ENCODE results near the gene GLT1D1.
"Not testable (repeated sequence)": the region's sequence is repeated elsewhere in the genome, so short reads cannot be mapped to it uniquely, and the experiment has no call there.

The GLT1D1 gene

DNA sequence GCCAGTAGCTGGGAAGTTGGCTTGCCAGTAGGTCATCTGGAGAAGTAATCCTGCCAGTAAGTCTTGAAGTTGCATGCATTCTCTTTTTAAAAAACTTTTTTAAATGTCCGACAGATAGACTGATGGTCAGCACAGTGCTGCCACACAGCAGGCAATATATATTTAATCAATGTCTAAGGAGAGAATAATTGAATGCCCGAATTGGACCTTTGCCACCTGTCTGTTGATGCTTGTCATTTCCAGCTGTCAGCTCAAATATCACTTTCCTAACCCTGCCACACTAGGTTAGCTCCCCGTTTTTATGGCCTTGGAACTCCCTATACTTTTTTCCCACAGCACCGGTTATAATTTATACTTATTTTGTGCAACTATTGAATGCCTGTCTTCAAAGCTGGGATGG lies 27.4 kb upstream of the GLT1D1 start:
- H3K27me3 ChIP-seq (ENCODE audit: control insufficient read depth, insufficient read depth, low read length): no peaks in the 10 kb centered on the region
- no peak overlapping the region for H2AFZ ChIP-seq
- no peak overlapping the region for H3K4me2 ChIP-seq (ENCODE audit: low read length)
- no peaks in the 10 kb centered on the region for H3K9me3 ChIP-seq (ENCODE audit: control insufficient read depth, low read length)
- no peaks in the 10 kb centered on the region for H3K36me3 ChIP-seq (ENCODE audit: control insufficient read depth, insufficient read depth, low read length)
- no peak overlapping the region for H3K9ac ChIP-seq
- H3K4me3 ChIP-seq (ENCODE audit: low read depth, low read length): no peak overlapping the region
- H3K79me2 ChIP-seq: peaks cover 7% of the 10 kb centered on the region
- no peak overlapping the region for H3K27ac ChIP-seq
- H3K4me1 ChIP-seq: no peaks in the 10 kb centered on the region
- no peak for TF ChIP-seq CTCF (IDR thresholded peaks at IDR 0.05)

- Histone ChIP-seq H3K9ac (no peak overlapping the region), H3K27me3 (ENCODE audit: control insufficient read depth, insufficient read depth, low read length) (no peaks in the 10 kb centered on the region), H3K27ac (no peak overlapping the region), H2AFZ (no peak overlapping the region), H3K4me1 (no peaks in the 10 kb centered on the region), H3K4me2 (ENCODE audit: low read length) (no peak overlapping the region), H3K9me3 (ENCODE audit: control insufficient read depth, low read length) (no peaks in the 10 kb centered on the region), H3K4me3 (ENCODE audit: low read depth, low read length) (no peak overlapping the region), H3K79me2 (peaks cover 5% of the 10 kb centered on the region), H3K36me3 (ENCODE audit: control insufficient read depth, insufficient read depth, low read length) (no peaks in the 10 kb centered on the region)
- no peak for TF ChIP-seq CTCF (IDR thresholded peaks at IDR 0.05)
Observed at GRCh38 chr12:128827724-128828123, 25.6 kb upstream of the GLT1D1 start.

DNA sequence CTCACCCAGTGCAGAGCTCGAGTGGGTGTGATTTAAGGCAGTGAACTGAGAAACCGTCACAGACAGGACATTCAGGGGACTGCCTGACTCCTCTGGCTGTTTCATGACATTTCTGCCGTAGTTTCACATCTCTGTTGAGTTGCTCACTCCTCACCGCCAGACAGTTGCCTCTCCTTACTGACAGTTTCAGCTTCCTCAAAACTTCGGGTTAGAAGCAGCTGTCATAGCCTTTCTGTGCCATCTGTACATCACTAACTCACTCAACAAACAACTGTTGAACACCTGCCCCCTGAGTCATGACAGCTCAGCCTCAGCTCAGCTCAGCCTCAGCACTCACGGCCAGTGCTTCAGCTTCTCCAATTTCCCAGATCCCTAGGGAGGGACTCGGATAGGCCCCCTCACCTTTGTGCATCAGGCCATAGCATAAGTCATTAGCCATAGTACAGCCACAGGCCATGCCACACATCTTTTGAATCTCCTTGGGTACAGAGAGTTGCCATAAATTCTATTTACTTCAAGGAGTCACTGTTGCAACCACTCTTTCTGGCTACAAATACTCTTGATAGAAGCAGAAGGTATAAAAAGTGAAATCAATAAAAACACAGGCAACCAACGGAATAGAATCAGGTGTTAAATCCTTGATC lies 23.3 kb upstream of the GLT1D1 start:
- TF ChIP-seq CTCF (IDR thresholded peaks at IDR 0.05): no peak
- no peak overlapping the region for H3K9ac ChIP-seq
- no peak overlapping the region for H2AFZ ChIP-seq
- H3K79me2 ChIP-seq: no peaks in the 10 kb centered on the region
- no peaks in the 10 kb centered on the region for H3K36me3 ChIP-seq (ENCODE audit: control insufficient read depth, insufficient read depth, low read length)
- no peak overlapping the region for H3K27ac ChIP-seq
- no peaks in the 10 kb centered on the region for H3K27me3 ChIP-seq (ENCODE audit: control insufficient read depth, insufficient read depth, low read length)
- no peaks in the 10 kb centered on the region for H3K9me3 ChIP-seq (ENCODE audit: control insufficient read depth, low read length)
- no peak overlapping the region for H3K4me2 ChIP-seq (ENCODE audit: low read length)
- no peaks in the 10 kb centered on the region for H3K4me1 ChIP-seq
- no peak overlapping the region for H3K4me3 ChIP-seq (ENCODE audit: low read depth, low read length)

DNA sequence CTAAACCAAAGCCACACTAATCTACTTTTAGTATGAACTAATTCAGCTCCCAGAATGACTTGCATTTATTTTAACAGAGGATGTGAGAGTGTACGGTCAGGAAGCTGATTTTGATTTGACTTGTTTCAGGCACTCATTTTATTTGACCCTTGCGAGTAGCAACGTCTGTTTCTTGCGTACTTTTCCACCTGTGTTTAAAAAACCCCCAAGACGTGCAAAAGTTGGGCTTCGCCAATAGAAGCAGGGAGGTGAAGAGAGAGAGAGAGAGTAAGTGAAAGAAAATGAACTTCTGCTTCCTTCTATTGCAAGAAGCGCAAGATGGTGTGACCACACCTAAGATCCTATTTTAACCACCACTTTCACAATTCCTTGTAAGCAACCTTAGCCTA lies 22.8 kb upstream of the GLT1D1 start:
- H3K36me3 ChIP-seq (ENCODE audit: control insufficient read depth, insufficient read depth, low read length): no peaks in the 10 kb centered on the region
- H3K4me3 ChIP-seq (ENCODE audit: low read depth, low read length): no peak overlapping the region
- no peak for TF ChIP-seq CTCF (IDR thresholded peaks at IDR 0.05)
- H3K27me3 ChIP-seq (ENCODE audit: control insufficient read depth, insufficient read depth, low read length): no peaks in the 10 kb centered on the region
- H2AFZ ChIP-seq: no peak overlapping the region
- no peaks in the 10 kb centered on the region for H3K79me2 ChIP-seq
- no peak overlapping the region for H3K9ac ChIP-seq
- no peaks in the 10 kb centered on the region for H3K9me3 ChIP-seq (ENCODE audit: control insufficient read depth, low read length)
- H3K4me1 ChIP-seq: no peaks in the 10 kb centered on the region
- no peak overlapping the region for H3K4me2 ChIP-seq (ENCODE audit: low read length)
- H3K27ac ChIP-seq: no peak overlapping the region

DNA sequence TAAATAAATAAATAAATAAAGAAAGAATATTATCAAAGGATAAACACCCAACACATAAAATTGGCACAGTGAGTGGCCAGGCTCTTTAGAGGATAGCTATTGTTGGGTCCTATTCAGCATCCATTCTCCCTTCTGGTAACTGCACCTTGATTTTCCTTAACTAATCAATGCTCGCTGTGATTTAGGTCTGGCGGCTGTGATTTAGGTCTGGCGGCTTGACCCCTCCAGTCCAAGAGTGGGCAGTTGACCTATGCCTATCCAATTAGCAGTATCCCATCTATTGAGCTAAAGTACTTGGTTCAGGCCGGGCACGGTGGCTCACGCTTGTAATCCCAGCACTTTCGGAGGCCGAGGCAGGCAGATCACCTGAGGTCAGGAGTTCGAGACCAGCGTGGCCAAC lies 19.9 kb upstream of the GLT1D1 start:
- Histone ChIP-seq H3K4me2 (ENCODE audit: low read length) (no peak overlapping the region), H3K9ac (no peak overlapping the region)
- TF ChIP-seq CTCF (IDR thresholded peaks at IDR 0.05): no peak

DNA sequence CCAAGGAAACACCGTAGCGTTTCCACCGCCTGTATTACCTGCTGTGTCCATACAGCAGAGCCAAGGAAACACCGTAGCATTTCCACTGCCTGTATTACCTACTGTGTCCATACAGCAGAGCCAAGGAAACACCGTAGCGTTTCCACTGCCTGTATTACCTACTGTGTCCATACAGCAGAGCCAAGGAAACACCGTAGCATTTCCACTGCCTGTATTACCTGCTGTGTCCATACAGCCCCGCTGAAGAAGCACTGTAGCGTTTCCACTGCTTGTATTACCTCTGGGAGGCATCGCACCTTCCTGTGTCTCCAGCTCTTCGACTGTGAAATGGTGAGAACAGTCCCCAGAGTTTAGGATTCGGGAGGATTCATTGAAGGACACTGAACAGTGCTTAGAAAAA lies 13.4 kb upstream of the GLT1D1 start:
- not testable (repeated sequence) for H3K36me3 ChIP-seq (ENCODE audit: control insufficient read depth, insufficient read depth, low read length); H3K9me3 ChIP-seq (ENCODE audit: control insufficient read depth, low read length); H3K79me2 ChIP-seq; H3K27me3 ChIP-seq (ENCODE audit: control insufficient read depth, insufficient read depth, low read length); H3K9ac ChIP-seq; H3K4me1 ChIP-seq; H3K4me2 ChIP-seq (ENCODE audit: low read length); H2AFZ ChIP-seq; H3K27ac ChIP-seq; H3K4me3 ChIP-seq (ENCODE audit: low read depth, low read length)

More for the DNA sequence above, 19.9 kb upstream of the GLT1D1 start:
- no peaks in the 10 kb centered on the region for H3K79me2 ChIP-seq
- no peak overlapping the region for H3K27ac ChIP-seq
- H2AFZ ChIP-seq: no peak overlapping the region
- no peaks in the 10 kb centered on the region for H3K4me1 ChIP-seq
- H3K36me3 ChIP-seq (ENCODE audit: control insufficient read depth, insufficient read depth, low read length): no peaks in the 10 kb centered on the region
- H3K27me3 ChIP-seq (ENCODE audit: control insufficient read depth, insufficient read depth, low read length): no peaks in the 10 kb centered on the region
- H3K4me3 ChIP-seq (ENCODE audit: low read depth, low read length): no peak overlapping the region
- H3K9me3 ChIP-seq (ENCODE audit: control insufficient read depth, low read length): no peaks in the 10 kb centered on the region

Measured in parathyroid adenoma (tissue), 2 donors.